Stimulated activated CD4-positive, alpha-beta T cell treated with anti-CD3 and anti-CD28 coated beads, Interleukin-1b, Interleukin-23, amount 100 ng/mL, for 4 hours (primary cell): ENCODE data around the gene PRSS2.

Experiments used
- DNase-seq, 2 donors: peaks; one replicate each; pipeline ENCODE4 v3.0.0-alpha.2; 2020; ENCODE audit warnings: low read depth in 2 of 2

Gene PRSS2

GRCh38 chr7:142801601-142802295 lies 31.0 kb downstream of the PRSS2 start:
- DNase-seq = no peak

GRCh38 chr7:142802301-142802700 lies 31.5 kb downstream of the PRSS2 start:
- no peak for DNase-seq

GRCh38 chr7:142803901-142804300 lies 33.1 kb downstream of the PRSS2 start:
- no peak for DNase-seq

- DNase-seq = no peak
Measured at GRCh38 chr7:142804728-142805207, 34.0 kb downstream of the PRSS2 start.

- DNase-seq = no peak
Measured at GRCh38 chr7:142805350-142806021, 34.7 kb downstream of the PRSS2 start.

GRCh38 chr7:142806022-142806356 lies 35.2 kb downstream of the PRSS2 start:
- DNase-seq = no peak

- no peak for DNase-seq
Measured at GRCh38 chr7:142806957-142807356, 36.2 kb downstream of the PRSS2 start.

- no peak for DNase-seq
Measured at GRCh38 chr7:142807855-142808460, 37.2 kb downstream of the PRSS2 start.

- DNase-seq = no peak
Measured at GRCh38 chr7:142808461-142808801, 37.7 kb downstream of the PRSS2 start.

- peak; percentile 79 to 92 for DNase-seq
Measured at GRCh38 chr7:142808802-142809583, 38.2 kb downstream of the PRSS2 start.

GRCh38 chr7:142809671-142810070 lies 38.9 kb downstream of the PRSS2 start:
- no peak for DNase-seq

GRCh38 chr7:142811154-142811737 lies 40.5 kb downstream of the PRSS2 start:
- DNase-seq = no peak

- DNase-seq = no peak
Measured at GRCh38 chr7:142812437-142813215, 41.9 kb downstream of the PRSS2 start.

- DNase-seq = no peak
Measured at GRCh38 chr7:142813226-142813625, 42.5 kb downstream of the PRSS2 start.

GRCh38 chr7:142813699-142814098 lies 42.9 kb downstream of the PRSS2 start:
- no peak for DNase-seq

GRCh38 chr7:142814451-142814850 lies 43.7 kb downstream of the PRSS2 start:
- no peak for DNase-seq

GRCh38 chr7:142815134-142815533 lies 44.4 kb downstream of the PRSS2 start:
- DNase-seq = no peak

- no peak for DNase-seq
Measured at GRCh38 chr7:142817506-142817905, 46.7 kb downstream of the PRSS2 start.

GRCh38 chr7:142819530-142819929 lies 48.8 kb downstream of the PRSS2 start:
- no peak for DNase-seq

GRCh38 chr7:142822714-142823113 lies 51.9 kb downstream of the PRSS2 start:
- no peak for DNase-seq
